ENCODE measurements around the gene MUC2. TPM values are rescaled to one million over a fixed set of nuclear protein-coding genes. Genes with fewer than 3 reads are reported as not detected.

Gene MUC2
- total and polyA plus RNA-seq, 2 of the 4 experiments (the other 2 are of a cell fraction) = not detected

DNA sequence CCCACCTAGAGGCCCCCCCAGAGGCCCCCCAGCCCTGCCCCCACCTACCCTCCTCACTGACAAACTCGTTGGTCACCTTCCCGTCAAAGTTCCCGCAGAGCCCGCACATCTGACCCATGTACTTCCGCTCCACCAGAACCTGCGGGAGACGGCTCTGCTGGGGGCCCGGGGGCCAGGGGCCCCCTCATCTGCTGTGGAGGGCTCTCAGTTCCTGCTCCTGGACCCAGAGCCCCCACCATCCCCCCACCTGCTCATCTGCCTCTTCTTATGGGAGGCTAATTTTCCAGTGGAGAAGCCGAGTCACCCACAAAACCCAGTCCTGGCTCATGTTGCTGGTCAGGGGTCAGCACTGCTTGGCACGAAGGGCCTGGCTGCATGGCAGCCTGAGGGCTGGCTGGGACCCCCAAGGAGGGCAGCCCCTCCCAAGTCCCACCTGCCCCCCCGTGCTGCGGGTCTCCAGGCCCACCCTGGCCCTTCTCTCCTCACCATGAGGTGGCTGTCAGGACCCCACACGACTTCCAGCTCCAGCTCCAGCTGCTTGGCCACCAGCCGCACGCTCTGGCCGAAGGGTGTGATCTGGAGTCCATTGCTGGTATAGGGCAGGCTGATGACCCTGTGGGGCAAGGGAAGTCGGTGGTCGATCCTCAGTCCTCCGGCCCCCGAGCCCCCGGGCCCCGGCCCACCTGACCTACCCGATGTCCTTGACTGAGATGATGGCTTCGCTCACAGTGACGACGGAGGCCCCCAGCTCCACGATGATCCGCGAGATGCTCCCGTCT is 43.4 kb upstream of the MUC2 start:
- in situ Hi-C loops (cut with MboI; ENCODE audit: low sequenced_read_pairs) = no loop called here
- no peak for ATAC-seq (ENCODE audit: low read depth)
- ChIA-PET POLR2A (ENCODE audit: unreplicated experiment) (no interaction called here), CTCF (no interaction called here)
- BruUV-seq (replicated peaks) = no TSS peak
- intact Hi-C loops (cut with micrococcal nuclease) = no loop called here
- H2BK15ac ChIP-seq (ENCODE audit: low read depth, low read length) = no peak overlapping the region
- H2BK120ac ChIP-seq (ENCODE audit: low read depth, low read length) = no peak overlapping the region
- no peaks in the 10 kb centered on the region for H3K9me1 ChIP-seq (ENCODE audit: insufficient read depth, low read length)
- 84% methylated on average over 19 of the region's 30 CpGs; no CpG with 5 or more reads in 1 of the 2 experiments for WGBS, 2 experiments (ENCODE audit: extremely low coverage in 2 of 2, insufficient read length in 1 of 2)
- no peaks in the 10 kb centered on the region for H3K9me3 ChIP-seq (ENCODE audit: control insufficient read depth, insufficient read depth, low read length)
- H4K91ac ChIP-seq (ENCODE audit: insufficient read depth, low read depth, low read length) = no peak overlapping the region
- H3K4ac ChIP-seq (ENCODE audit: low read depth, low read length) = no peak overlapping the region
- H3K27me3 ChIP-seq (ENCODE audit: control insufficient read depth, insufficient read depth, low read length) = no peaks in the 10 kb centered on the region; the same call in 1 of the 2 replicates
- dilution Hi-C loops (cut with HindIII; ENCODE audit: low sequenced_read_pairs, unreplicated experiment) = no loop called here
- TF ChIP-seq CHD1 (IDR thresholded peaks at IDR 0.05; ENCODE audit: low read depth, low read length) (no peak), RAD21 (IDR thresholded peaks at IDR 0.05; ENCODE audit: low read length) (no peak), BHLHE40 (IDR thresholded peaks at IDR 0.05; ENCODE audit: low read depth, low read length) (no peak), MAFK (IDR thresholded peaks at IDR 0.05; ENCODE audit: low read depth, low read length) (no peak), MXI1 (IDR thresholded peaks at IDR 0.05; ENCODE audit: borderline replicate concordance, low read depth, low read length) (no peak), RFX5 (IDR thresholded peaks at IDR 0.05; ENCODE audit: low read depth, low read length) (no peak), RCOR1 (IDR thresholded peaks at IDR 0.05; ENCODE audit: insufficient replicate concordance, low read length) (no peak)
- TF ChIP-seq, protein P1, sequence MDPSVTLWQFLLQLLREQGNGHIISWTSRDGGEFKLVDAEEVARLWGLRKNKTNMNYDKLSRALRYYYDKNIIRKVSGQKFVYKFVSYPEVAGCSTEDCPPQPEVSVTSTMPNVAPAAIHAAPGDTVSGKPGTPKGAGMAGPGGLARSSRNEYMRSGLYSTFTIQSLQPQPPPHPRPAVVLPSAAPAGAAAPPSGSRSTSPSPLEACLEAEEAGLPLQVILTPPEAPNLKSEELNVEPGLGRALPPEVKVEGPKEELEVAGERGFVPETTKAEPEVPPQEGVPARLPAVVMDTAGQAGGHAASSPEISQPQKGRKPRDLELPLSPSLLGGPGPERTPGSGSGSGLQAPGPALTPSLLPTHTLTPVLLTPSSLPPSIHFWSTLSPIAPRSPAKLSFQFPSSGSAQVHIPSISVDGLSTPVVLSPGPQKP (IDR thresholded peaks at IDR 0.05; ENCODE audit: borderline replicate concordance, low read depth, low read length) = no peak
- TF ChIP-seq, protein P2, sequence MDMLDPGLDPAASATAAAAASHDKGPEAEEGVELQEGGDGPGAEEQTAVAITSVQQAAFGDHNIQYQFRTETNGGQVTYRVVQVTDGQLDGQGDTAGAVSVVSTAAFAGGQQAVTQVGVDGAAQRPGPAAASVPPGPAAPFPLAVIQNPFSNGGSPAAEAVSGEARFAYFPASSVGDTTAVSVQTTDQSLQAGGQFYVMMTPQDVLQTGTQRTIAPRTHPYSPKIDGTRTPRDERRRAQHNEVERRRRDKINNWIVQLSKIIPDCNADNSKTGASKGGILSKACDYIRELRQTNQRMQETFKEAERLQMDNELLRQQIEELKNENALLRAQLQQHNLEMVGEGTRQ (IDR thresholded peaks at IDR 0.05; ENCODE audit: low read depth, low read length) = no peak
- no peaks in the 10 kb centered on the region for H3K79me1 ChIP-seq (ENCODE audit: low read depth in 1 of 2, low read length in 2 of 2)
- no peak overlapping the region for H2AFZ ChIP-seq (replicated peaks; ENCODE audit: low read length, poor library complexity)
- no peak overlapping the region for H3K9ac ChIP-seq (ENCODE audit: low read depth, low read length)
- H4K8ac ChIP-seq (ENCODE audit: low read depth in 2 of 2, low read length in 2 of 2) = no peak overlapping the region
- H2BK5ac ChIP-seq (ENCODE audit: low read depth, low read length, poor library complexity, severe bottlenecking) = no peak overlapping the region
- peaks cover 6% of the 10 kb centered on the region; the same call in 1 of the 2 replicates for H4K20me1 ChIP-seq (ENCODE audit: insufficient read depth, low read length)
- no peak for DNase-seq
- no peak overlapping the region for H3K18ac ChIP-seq (ENCODE audit: low read depth, low read length)
- H4K5ac ChIP-seq (ENCODE audit: low read depth, low read length) = no peak overlapping the region
- H3K23ac ChIP-seq (ENCODE audit: low read depth, low read length) = no peak overlapping the region
- H2BK20ac ChIP-seq (ENCODE audit: low read depth, low read length) = no peak overlapping the region
- H2AK5ac ChIP-seq (ENCODE audit: low read depth, low read length) = no peak overlapping the region
- H3K36me3 ChIP-seq (ENCODE audit: control insufficient read depth, insufficient read depth, low read length) = no peaks in the 10 kb centered on the region
- H3K14ac ChIP-seq (replicated peaks; ENCODE audit: low read depth, low read length) = no peak overlapping the region
- H3K56ac ChIP-seq (ENCODE audit: extremely low read depth, insufficient read depth, low read length) = no peak overlapping the region
- no peak overlapping the region for H3K4me2 ChIP-seq (ENCODE audit: low read depth, low read length)
- no peak overlapping the region for H2AK9ac ChIP-seq (replicated peaks; ENCODE audit: low read depth, low read length, poor library complexity)
- H3K27ac ChIP-seq (ENCODE audit: insufficient read depth, low read length) = no peak overlapping the region
- no peaks in the 10 kb centered on the region for H3K4me1 ChIP-seq (ENCODE audit: control insufficient read depth, insufficient read depth, low read length)
- no peak overlapping the region for H3K4me3 ChIP-seq (ENCODE audit: insufficient read depth, low read depth, low read length)

All from IMR-90 (cell line).